ENCODE data around the gene DNAL1. TPM values are rescaled to one million over a fixed set of nuclear protein-coding genes. Genes with fewer than 3 reads are reported as not detected.

DNAL1 gene
- total and polyA plus RNA-seq, 2 experiments from 2014 or later: 6.0 to 6.9 TPM

GRCh38 chr14:73732006-73732405 is 87.2 kb downstream of the DNAL1 start:
- no peaks in the 10 kb centered on the region for H3K27me3 ChIP-seq
- H2AFZ ChIP-seq: no peak overlapping the region
- no peaks in the 10 kb centered on the region for H3K9me3 ChIP-seq (ENCODE audit: low read depth)
- H3K4me2 ChIP-seq: no peak overlapping the region
- H3K9me2 ChIP-seq (replicated peaks; ENCODE audit: insufficient read depth): no peaks in the 10 kb centered on the region
- TF ChIP-seq EZH2 (IDR thresholded peaks at IDR 0.05; ENCODE audit: borderline replicate concordance) (no peak), EZH2phosphoT487 (IDR thresholded peaks at IDR 0.05; ENCODE audit: low read depth, severe bottlenecking, unreplicated experiment) (no peak), CTCF (IDR thresholded peaks at IDR 0.05; ENCODE audit: poor library complexity) (no peak)
- 85% methylated on average over 3 of the region's 3 CpGs for WGBS (ENCODE audit: low lambda C conversion rate, missing lambda C conversion rate)
- peaks cover 12% of the 10 kb centered on the region for H4K20me1 ChIP-seq (ENCODE audit: insufficient read depth, poor library complexity, severe bottlenecking)
- no peak overlapping the region for H3K27ac ChIP-seq
- peaks cover 61% of the 10 kb centered on the region for H3K79me2 ChIP-seq
- H3K4me1 ChIP-seq (ENCODE audit: insufficient read depth): peaks cover 4% of the 10 kb centered on the region
- H3K4me3 ChIP-seq: no peak overlapping the region
- DNase-seq (ENCODE audit: low spot score): no peak
- no peaks in the 10 kb centered on the region for H3K36me3 ChIP-seq (replicated peaks; ENCODE audit: insufficient read depth, low read depth)

- H3K9me3 ChIP-seq (ENCODE audit: low read depth): no peaks in the 10 kb centered on the region
- H3K4me1 ChIP-seq (ENCODE audit: insufficient read depth): peaks cover 20% of the 10 kb centered on the region
- H3K9me2 ChIP-seq (replicated peaks; ENCODE audit: insufficient read depth): no peaks in the 10 kb centered on the region
- H2AFZ ChIP-seq: no peak overlapping the region
- H3K27ac ChIP-seq: no peak overlapping the region
- H3K4me2 ChIP-seq: no peak overlapping the region
- no peak for TF ChIP-seq EZH2 (IDR thresholded peaks at IDR 0.05; ENCODE audit: borderline replicate concordance)
- no peak for TF ChIP-seq CTCF (IDR thresholded peaks at IDR 0.05; ENCODE audit: poor library complexity)
- TF ChIP-seq EZH2phosphoT487 (IDR thresholded peaks at IDR 0.05; ENCODE audit: low read depth, severe bottlenecking, unreplicated experiment): no peak
- WGBS (ENCODE audit: low lambda C conversion rate, missing lambda C conversion rate): 95% methylated on average over 13 of the region's 13 CpGs
- peaks cover 39% of the 10 kb centered on the region for H4K20me1 ChIP-seq (ENCODE audit: insufficient read depth, poor library complexity, severe bottlenecking)
- DNase-seq (ENCODE audit: low spot score): peak; percentile 2
- H3K36me3 ChIP-seq (replicated peaks; ENCODE audit: insufficient read depth, low read depth): no peaks in the 10 kb centered on the region
- no peak overlapping the region for H3K4me3 ChIP-seq
- no peaks in the 10 kb centered on the region for H3K27me3 ChIP-seq
- H3K79me2 ChIP-seq: peaks cover 76% of the 10 kb centered on the region
Measured at GRCh38 chr14:73736842-73737241, 92.1 kb downstream of the DNAL1 start.

GRCh38 chr14:73738518-73739173 is 93.9 kb downstream of the DNAL1 start:
- H4K20me1 ChIP-seq (ENCODE audit: insufficient read depth, poor library complexity, severe bottlenecking): peaks cover 53% of the 10 kb centered on the region
- H3K27ac ChIP-seq: no peak overlapping the region
- H3K4me2 ChIP-seq: no peak overlapping the region
- H3K4me1 ChIP-seq (ENCODE audit: insufficient read depth): peaks cover 38% of the 10 kb centered on the region
- WGBS (ENCODE audit: low lambda C conversion rate, missing lambda C conversion rate): over 99% methylated on average over 21 of the region's 22 CpGs
- TF ChIP-seq CTCF (IDR thresholded peaks at IDR 0.05; ENCODE audit: poor library complexity): no peak
- no peaks in the 10 kb centered on the region for H3K36me3 ChIP-seq (replicated peaks; ENCODE audit: insufficient read depth, low read depth)
- no peaks in the 10 kb centered on the region for H3K27me3 ChIP-seq
- DNase-seq (ENCODE audit: low spot score): peak; percentile 8
- H2AFZ ChIP-seq: no peak overlapping the region
- H3K9me2 ChIP-seq (replicated peaks; ENCODE audit: insufficient read depth): no peaks in the 10 kb centered on the region
- peaks cover 85% of the 10 kb centered on the region for H3K79me2 ChIP-seq
- H3K4me3 ChIP-seq: no peak overlapping the region
- no peaks in the 10 kb centered on the region for H3K9me3 ChIP-seq (ENCODE audit: low read depth)
